Measurements from ENCODE around the gene SMYD2. TPM values are rescaled to one million over a fixed set of nuclear protein-coding genes. Genes with fewer than 3 reads are reported as not detected.
"Not testable (repeated sequence)": the region's sequence is repeated elsewhere in the genome, so short reads cannot be mapped to it uniquely, and the experiment has no call there.

SMYD2 gene
- total RNA-seq, 1 experiment from 2014 or later, result 27.5 TPM

- DNase-seq (ENCODE audit: low spot score), result no peak
These were observed 8.8 kb upstream of the SMYD2 start for GRCh38 chr1:214271995-214272731.

GRCh38 chr1:214272964-214273533, 7.9 kb upstream of the SMYD2 start:
- no peak for DNase-seq (ENCODE audit: low spot score)

- not testable (repeated sequence) for DNase-seq (ENCODE audit: low spot score)
These were observed 5.3 kb upstream of the SMYD2 start for GRCh38 chr1:214275700-214276099.

GRCh38 chr1:214276786-214277185, 4.2 kb upstream of the SMYD2 start:
- peak; percentile 36 for DNase-seq (ENCODE audit: low spot score)

- no peak for DNase-seq (ENCODE audit: low spot score)
These were observed 3.0 kb upstream of the SMYD2 start for GRCh38 chr1:214277704-214278635.

- DNase-seq (ENCODE audit: low spot score), result peak; percentile 71
These were observed 456 bp upstream of the SMYD2 start for GRCh38 chr1:214280386-214281020.

- peak; percentile 55 for DNase-seq (ENCODE audit: low spot score)
These were observed 1.0 kb downstream of the SMYD2 start for GRCh38 chr1:214281720-214282629.

- DNase-seq (ENCODE audit: low spot score), result no peak
These were observed 1.8 kb downstream of the SMYD2 start for GRCh38 chr1:214282630-214283242.

- no peak for DNase-seq (ENCODE audit: low spot score)
These were observed 4.9 kb downstream of the SMYD2 start for GRCh38 chr1:214285610-214286440.

GRCh38 chr1:214287884-214288283, 6.9 kb downstream of the SMYD2 start:
- no peak for DNase-seq (ENCODE audit: low spot score)

GRCh38 chr1:214289574-214290272, 8.8 kb downstream of the SMYD2 start:
- DNase-seq (ENCODE audit: low spot score), result no peak

- no peak for DNase-seq (ENCODE audit: low spot score)
These were observed 9.6 kb downstream of the SMYD2 start for GRCh38 chr1:214290424-214291037.

- DNase-seq (ENCODE audit: low spot score), result no peak
These were observed 11.4 kb downstream of the SMYD2 start for GRCh38 chr1:214292322-214292721.

GRCh38 chr1:214295934-214296333, 15.0 kb downstream of the SMYD2 start:
- no peak for DNase-seq (ENCODE audit: low spot score)

GRCh38 chr1:214296860-214297745, 16.1 kb downstream of the SMYD2 start:
- DNase-seq (ENCODE audit: low spot score), result no peak

GRCh38 chr1:214300149-214300780, 19.3 kb downstream of the SMYD2 start:
- DNase-seq (ENCODE audit: low spot score), result no peak

GRCh38 chr1:214301526-214301925, 20.6 kb downstream of the SMYD2 start:
- no peak for DNase-seq (ENCODE audit: low spot score)
